Amniotic epithelial cell (primary cell): ENCODE results near the gene CD44.
A peak's percentile ranks its signal among the peaks of the same experiment; 100 is the strongest.
"Not testable (repeated sequence)": the region's sequence is repeated elsewhere in the genome, so short reads cannot be mapped to it uniquely, and the experiment has no call there.

Experiments used
- DNase-seq: peaks from one replicate; pipeline ENCODE4 v3.0.0-alpha.2; 2010; ENCODE audit warnings: low read depth

CD44 gene

DNA sequence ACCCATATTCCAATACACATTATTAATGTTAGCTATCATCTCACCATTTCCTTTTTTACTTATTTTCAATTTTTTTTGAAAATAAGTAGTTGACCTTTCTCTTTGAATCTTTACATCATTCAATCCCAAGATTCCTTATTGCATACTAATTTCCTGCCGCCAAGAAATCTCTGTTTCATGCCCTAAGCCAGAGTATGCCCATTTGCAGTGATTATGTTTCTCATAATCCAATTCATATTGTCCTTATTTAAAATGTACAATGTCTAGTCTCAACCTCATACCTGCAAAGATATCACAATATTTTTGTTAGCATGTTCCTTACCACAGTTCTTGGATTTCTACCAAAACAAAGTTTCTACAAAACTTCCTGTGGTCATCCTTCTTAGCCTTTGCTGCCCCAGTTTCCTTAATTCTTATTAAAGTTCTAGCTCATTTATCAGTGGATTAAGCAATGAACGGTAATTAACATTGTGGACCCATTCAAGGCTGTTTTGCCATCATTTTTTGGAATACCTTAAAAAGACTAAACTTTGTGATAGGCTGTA is 75.3 kb downstream of the CD44 start:
- DNase-seq = no peak

GRCh38 chr11:35214792-35215193 is 75.8 kb downstream of the CD44 start:
- peak; percentile 86 for DNase-seq

DNA sequence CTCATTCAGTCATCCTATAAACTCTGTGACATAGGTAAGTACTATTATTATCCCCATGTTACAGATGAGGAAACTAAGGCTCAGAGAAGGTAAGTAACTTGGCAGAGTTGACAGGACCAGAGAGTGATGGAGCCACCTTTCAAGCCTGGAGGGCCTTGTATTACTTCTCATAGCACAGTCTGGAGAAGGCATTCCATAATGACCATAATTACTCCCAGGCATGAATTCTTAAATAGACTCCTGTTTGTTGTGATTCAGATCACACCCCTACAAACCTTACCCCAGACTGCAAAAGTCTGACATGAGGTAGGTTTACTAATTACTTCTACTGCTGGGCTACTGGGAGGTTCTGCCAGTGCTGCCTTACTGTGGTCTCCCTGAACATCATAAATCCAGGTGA is 77.0 kb downstream of the CD44 start:
- DNase-seq = no peak

- no peak for DNase-seq
These were observed 78.1 kb downstream of the CD44 start for GRCh38 chr11:35216962-35217678.

GRCh38 chr11:35218956-35219355 is 80.0 kb downstream of the CD44 start:
- DNase-seq = peak; percentile 17

- no peak for DNase-seq
These were observed 84.4 kb downstream of the CD44 start for GRCh38 chr11:35223371-35223796.

DNA sequence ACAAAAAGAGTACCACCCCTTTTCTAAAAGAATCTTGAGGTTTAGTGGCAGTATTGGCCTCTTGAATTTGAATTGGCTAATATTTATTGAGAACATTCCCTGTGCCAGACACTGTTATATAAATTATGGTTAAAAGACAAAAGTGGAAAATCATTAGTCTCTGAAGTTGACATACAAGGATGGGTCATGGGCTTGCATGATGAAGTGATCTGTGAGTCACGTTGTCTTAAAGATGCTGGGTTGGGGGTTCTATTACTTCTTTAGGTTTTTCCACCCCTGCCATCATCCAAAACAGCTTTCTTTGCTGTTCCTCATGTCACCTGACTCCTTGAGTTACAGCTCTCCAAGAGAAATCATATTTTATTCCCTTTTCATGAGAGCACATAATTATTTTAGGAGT is 85.0 kb downstream of the CD44 start:
- no peak for DNase-seq

GRCh38 chr11:35225946-35226520 is 87.1 kb downstream of the CD44 start:
- no peak for DNase-seq

- DNase-seq = not testable (repeated sequence)
These were observed 87.8 kb downstream of the CD44 start for GRCh38 chr11:35226756-35227155.

DNA sequence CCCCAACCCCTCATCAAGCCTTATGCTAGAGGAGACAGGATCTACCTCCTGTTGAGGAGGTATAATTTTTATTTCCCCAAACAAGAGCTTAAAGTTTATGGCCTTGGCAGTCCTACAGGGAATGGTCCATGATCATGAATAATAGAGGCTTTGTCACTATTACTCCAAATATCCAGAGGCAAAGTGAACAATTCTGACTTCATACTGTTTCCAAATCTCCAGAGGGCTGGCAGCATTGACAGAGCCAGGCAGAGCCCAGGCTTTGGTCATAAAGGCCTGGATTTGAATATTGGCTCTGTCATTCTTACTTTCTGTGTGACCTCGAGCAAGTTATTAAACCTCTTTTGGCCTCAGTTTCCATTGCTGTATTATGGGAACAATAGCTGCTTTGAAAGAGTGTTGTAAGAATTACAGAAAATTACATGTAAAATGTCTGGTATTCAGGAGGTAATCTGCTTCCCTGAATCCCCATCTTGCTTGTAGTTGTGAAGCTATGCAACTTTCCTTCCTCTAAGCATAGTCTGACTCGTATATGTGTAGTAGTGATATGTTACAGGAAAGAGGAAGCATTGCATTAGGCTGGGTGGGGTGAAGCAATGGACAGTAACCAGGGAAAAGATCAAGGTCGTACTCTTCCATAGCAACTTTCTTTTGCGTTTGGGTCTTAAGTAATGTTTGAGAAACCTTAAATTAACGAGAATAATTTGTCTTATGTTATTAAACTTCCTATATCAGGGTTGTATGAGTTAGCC is 88.8 kb downstream of the CD44 start:
- peak; percentile 37 for DNase-seq

DNA sequence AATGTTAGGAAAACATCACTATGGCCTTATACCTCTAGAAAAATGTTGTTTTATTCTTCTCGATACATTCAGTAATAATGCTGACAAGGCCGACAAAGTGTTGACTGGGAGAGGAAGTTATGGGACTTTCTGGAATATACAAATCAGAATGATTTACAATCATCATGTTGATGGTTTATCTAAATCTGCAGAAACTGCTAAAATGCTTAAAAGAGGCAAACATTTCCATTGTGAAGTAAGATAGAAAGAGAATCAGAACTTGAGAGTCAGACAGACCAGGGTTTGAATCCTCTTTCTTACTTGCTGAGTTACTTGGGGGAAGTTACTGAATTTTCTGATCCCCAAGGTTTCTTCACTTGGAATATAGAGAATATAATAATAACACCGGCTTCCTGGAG is 89.4 kb downstream of the CD44 start:
- no peak for DNase-seq

GRCh38 chr11:35230388-35230787 is 91.4 kb downstream of the CD44 start:
- DNase-seq = no peak

DNA sequence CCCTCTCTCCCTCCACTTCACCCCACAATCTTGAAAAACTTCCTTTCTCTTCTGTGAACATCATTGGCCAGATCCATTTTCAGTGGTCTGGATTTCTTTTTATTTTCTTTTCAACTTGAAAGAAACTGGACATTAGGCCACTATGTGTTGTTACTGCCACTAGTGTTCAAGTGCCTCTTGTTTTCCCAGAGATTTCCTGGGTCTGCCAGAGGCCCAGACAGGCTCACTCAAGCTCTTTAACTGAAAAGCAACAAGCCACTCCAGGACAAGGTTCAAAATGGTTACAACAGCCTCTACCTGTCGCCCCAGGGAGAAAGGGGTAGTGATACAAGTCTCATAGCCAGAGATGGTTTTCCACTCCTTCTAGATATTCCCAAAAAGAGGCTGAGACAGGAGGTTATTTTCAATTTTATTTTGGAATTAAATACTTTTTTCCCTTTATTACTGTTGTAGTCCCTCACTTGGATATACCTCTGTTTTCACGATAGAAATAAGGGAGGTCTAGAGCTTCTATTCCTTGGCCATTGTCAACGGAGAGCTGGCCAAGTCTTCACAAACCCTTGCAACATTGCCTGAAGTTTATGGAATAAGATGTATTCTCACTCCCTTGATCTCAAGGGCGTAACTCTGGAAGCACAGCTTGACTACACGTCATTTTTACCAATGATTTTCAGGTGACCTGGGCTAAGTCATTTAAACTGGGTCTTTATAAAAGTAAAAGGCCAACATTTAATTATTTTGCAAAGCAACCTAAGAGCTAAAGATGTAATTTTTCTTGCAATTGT is 92.3 kb downstream of the CD44 start:
- no peak for DNase-seq

- DNase-seq = peak; percentile 25
These were observed 93.9 kb downstream of the CD44 start for GRCh38 chr11:35232891-35233330.

GRCh38 chr11:35233518-35233917 is 94.5 kb downstream of the CD44 start:
- no peak for DNase-seq

GRCh38 chr11:35234460-35235156 is 95.6 kb downstream of the CD44 start:
- no peak for DNase-seq

DNA sequence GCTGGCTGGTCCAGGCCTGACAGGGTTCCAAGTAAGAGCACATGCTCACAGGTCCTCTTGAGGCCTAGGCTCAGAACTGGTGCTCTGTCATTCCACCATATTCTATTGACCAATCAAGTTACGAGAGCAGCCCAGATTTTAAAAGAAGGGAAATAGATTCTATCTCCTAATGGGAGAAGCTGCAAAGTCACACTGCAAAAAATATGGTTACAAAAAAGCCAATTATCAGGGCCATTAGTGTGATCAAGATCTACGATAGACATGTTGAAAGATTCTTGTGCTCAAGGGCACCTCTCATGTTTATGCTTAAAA is 96.1 kb downstream of the CD44 start:
- no peak for DNase-seq

GRCh38 chr11:35235498-35235897 is 96.5 kb downstream of the CD44 start:
- DNase-seq = no peak

DNA sequence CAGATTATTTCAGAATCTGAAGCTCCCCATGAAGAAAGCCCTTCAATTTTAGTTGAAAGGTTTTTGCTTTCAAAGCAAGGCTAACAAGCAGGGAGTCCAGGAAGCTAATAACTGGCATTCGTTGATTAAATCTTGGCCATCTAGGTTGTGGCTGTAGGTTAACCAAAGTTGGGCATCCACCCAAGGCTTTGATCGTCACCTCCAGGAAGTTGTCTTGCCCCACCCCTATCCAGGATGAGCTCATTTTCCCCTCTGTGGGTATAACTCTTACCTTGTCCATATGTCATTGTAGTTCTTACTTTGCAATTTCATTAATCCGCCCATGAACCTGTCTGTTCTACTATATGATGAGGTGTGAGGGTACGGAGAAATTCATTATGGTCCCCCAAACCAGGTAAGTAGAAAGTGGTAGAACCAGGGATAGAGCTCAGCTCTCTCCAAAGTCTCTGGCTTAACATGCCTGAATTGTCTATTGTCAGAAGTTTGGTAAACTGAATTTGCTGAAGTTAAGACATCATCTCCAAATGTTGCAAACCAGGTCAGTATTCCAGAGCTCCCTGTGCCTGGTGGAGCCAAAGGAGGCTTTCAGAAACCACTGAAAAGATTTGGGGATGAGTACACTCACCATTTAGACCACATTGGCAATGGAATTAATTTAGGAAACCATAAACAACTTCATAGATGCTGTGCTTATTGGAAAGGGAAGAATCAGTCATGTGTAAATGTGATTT is 97.1 kb downstream of the CD44 start:
- no peak for DNase-seq

- peak; percentile 51 for DNase-seq
These were observed 97.7 kb downstream of the CD44 start for GRCh38 chr11:35236667-35237003.

DNA sequence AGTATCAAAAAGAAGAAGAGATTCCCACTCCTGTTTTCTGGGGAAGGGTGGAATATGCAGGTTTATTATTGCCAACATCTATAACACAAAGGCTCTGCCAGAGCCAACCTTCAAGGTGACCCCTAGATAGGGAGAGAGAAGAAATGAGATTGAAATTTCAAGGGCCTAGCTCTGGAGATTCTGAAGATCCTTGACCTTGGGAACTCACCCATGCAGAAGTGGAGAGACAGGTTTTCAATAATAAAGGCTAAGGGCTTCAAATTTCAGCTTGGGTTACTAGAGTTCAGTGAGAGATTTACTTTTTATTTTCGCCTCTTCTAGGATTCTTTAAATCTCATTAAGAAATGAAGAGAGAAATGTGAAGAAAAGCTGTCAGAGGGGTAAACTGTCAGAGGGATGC is 98.4 kb downstream of the CD44 start:
- no peak for DNase-seq
